HG03565 (cell line): ENCODE data around the gene CEP112.

Experiments
- ATAC-seq: cut with Tn5 transposase; IDR thresholded peaks from one replicate; pipeline ENCODE4 v1.9.1; 2021; ENCODE audit warnings: mild to moderate bottlenecking, moderate library complexity; ENCODE audit not compliant: unreplicated experiment

CEP112 gene

DNA sequence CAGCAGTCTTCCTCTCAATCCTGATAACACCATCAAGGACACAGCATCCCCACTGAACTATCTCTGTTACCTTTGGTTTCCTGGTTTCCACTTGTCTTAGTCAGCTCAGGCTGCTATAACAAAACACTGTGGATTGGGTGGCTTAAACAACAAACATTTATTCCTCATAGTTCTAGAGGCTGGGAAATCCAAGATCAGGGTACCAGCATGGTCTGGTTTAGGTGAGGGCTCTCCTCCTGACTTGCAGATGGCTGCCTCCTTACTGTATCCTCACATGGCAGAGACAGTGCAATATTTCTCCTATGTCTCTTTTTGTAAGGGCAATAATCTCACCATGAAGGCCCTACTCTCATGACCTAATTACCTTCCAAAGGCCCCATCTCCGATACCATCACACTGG, 527.2 kb downstream of the CEP112 start:
- ATAC-seq, result no peak

DNA sequence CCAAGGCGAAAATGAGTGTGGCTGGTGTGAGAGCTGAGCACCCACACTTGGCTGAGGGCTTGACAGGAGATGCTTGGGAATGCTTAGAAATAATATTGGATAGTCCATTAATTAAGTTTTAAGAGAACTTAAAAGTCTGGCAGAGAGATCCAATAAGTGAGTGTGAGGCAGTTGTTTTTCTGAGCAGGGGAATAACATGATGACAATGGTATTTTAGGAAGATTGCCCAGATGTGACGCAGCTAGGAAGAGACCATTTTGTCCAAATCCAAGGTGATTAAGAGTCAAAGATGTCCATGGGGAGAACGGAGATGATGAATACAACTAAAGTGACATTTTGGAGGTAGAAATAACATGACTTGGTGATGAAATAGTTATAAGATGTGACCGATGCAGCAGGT, 527.7 kb downstream of the CEP112 start:
- no peak for ATAC-seq

GRCh38 chr17:65662196-65662595, 529.7 kb downstream of the CEP112 start:
- ATAC-seq, result no peak

DNA sequence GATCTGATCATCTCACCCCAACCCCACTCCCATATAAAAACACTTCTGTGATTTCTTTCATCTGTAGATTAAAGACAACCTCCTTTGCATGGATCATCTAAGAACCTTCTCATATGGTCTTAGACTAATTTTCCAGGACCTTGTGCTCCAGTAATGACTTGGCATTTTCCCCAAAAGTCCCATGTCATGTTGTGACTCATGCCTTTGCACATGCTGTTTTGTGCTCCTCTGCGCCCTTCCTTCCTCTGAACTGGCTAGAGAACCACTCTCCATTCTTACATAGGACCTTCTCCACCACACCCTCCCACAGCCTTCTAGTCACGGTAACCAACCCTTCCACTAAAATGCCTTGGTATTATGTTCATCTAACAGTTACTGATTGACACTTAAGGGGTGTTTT, 531.0 kb downstream of the CEP112 start:
- ATAC-seq, result no peak

- no peak for ATAC-seq
These were observed 531.9 kb downstream of the CEP112 start for GRCh38 chr17:65660078-65660477.

- no peak for ATAC-seq
These were observed 532.4 kb downstream of the CEP112 start for GRCh38 chr17:65659512-65659911.

DNA sequence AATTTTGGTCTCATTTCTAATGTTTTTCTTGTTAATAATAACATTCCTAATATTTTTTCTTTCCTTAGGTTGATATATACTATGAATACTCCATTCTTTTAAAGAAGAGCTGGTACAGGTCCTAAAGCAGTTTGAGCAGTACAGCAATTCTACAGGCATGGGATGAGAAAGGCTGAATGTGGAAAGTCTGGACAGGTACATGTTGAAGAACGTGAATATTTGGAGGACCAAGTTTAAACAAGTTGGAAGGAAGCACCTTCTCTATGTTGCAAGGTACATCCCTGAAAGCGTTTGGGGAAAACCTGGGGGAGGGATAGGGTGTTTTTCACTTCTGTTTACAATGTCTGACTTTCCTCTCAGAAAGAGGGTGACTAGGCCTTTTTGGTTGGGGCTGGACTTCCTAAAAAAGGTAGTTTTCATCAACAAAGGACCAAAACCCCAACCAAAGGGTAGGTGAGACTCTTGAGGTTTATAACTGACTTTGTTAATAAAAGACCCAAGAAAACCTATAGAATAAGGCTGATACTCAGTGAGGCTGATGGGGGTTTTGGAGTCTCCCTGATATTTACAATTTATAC, 534.6 kb downstream of the CEP112 start:
- no peak for ATAC-seq

- ATAC-seq, result peak; percentile 83
These were observed 535.3 kb downstream of the CEP112 start for GRCh38 chr17:65656390-65657250.

- ATAC-seq, result no peak
These were observed 536.2 kb downstream of the CEP112 start for GRCh38 chr17:65655706-65656105.

GRCh38 chr17:65644545-65644944, 547.4 kb downstream of the CEP112 start:
- no peak for ATAC-seq

DNA sequence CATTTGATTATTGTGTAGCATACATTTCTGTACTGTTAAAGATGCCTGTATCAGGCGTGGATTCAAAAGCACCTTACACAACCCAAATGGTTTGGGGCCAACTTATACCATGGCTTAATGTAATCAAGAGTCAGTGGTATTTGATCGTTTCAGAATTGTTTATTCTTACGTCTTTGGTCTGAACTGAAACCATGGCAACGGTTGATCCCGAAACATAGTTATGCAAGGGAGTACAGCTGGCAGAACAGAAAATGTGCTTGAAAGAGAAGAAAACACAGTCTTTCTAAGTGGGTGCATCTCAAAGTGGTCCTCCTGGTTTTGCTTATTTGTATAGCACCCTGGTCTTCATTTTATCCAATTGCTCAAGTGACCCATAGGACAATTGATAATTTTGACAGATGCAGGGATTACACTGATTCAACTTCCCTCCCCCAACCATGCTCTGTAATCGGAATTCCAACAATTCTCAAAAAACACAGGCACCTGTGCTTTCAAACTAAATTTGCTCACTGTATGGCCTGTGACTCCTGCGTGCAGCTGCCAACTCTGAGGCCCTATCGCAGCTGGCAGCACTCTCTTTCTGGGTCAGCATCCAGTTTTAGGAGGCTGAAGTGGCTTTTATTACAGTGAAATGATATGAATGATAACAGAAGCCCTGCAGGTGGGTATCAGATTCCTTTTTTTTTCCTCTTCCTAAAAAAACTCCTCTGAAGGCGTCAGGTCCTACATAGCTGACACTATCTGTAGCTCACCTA, 553.5 kb downstream of the CEP112 start:
- no peak for ATAC-seq

- ATAC-seq, result no peak
These were observed 554.1 kb downstream of the CEP112 start for GRCh38 chr17:65637786-65638185.

DNA sequence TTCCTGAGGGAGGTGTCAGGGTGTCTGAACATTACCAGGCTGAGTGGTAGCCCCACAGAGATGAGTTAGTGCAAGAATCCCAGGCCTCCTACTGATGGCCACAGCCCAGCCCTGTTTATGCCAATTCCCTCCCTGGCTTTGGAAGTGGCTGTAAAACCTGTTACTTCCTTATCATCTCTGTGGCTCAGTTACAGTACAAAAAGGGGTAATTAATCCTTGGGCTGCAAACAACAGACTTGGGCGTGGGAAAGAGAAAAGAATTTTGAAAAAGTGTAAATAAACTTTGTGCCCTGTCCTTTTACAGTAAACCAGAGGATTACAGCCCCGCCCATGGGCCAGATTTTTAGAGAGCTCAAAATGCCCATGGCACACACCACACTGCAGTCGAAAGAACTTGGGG, 557.4 kb downstream of the CEP112 start:
- no peak for ATAC-seq

DNA sequence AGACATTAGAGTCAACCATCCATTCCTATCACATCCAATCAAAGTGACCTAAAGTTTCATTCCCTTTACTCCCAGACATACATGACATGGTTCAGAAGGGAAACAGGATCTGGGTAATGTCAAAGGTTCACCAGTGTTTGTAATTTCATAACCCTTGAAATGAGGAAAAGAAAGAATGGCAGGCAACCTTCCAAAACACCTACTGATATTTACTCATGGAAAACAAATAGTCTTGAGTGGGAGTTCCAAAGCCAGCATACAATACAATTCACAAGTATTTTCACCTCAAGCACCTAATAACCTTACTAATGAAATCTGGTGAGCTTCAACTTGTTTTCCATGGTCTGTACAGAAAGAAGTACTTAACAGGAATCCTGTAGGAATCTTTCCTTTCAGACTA, 557.9 kb downstream of the CEP112 start:
- no peak for ATAC-seq

- ATAC-seq, result no peak
These were observed 558.6 kb downstream of the CEP112 start for GRCh38 chr17:65633146-65633881.

DNA sequence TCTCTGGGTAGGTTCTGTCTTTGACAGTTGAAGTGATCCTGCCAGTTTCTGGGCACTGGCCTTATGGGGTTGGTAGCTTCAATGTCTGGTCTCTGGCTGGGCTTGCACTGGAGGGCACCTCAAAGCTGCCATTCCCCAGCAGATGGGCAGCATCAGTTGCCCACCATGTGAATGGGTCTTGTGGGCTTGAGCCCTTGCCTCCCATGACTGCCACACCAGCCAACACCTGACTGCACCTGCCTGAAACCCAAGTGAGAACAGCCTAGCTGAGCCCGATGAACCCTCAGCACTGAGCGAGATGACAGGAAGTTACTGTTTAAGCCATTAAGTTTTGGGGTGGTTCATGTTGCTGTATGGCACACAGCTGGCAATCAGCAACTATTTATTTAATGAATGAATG, 561.4 kb downstream of the CEP112 start:
- ATAC-seq, result no peak

GRCh38 chr17:65629234-65629690, 562.7 kb downstream of the CEP112 start:
- no peak for ATAC-seq

- no peak for ATAC-seq
These were observed 563.3 kb downstream of the CEP112 start for GRCh38 chr17:65628644-65629036.

DNA sequence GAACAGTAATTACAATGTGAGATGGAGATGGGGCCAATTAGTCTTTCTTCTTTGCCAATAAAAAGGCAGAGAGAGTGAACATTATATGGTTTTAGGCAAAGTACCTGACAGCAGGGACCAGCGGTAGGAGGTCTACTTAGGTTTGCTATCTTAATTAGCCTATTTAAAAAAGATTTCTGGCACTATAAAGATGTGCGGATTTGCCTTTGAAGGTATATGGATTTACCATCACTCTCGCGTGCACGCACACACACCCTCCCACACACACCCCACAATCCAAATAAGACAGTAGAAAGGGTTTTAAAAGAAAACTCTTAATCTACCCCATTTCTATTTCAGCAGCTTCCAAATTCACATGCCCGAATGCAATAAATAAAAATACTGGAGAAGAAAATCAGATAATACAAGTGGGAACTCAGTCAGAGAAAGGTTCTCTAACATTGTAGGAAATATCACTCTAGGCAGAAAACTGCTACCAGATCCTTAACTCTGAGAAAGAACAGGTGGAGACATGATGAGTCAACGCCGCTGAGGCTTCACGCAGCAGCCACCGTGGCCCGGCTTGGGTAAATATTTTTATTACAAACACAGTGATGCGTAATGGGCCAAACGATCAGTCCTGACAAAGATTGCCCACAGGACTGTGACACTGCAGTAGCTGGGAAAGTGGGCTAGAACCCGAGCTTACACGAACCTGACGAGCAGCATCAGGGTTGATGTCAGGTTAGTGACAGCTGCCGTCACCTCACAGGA, 563.9 kb downstream of the CEP112 start:
- ATAC-seq, result no peak

GRCh38 chr17:65627108-65627507, 564.8 kb downstream of the CEP112 start:
- ATAC-seq, result no peak
